GM21717 (cell line): Measurements from ENCODE around the gene LGALS16.
"Not testable (repeated sequence)": the region's sequence is repeated elsewhere in the genome, so short reads cannot be mapped to it uniquely, and the experiment has no call there.

Source experiments
- ATAC-seq: cut with Tn5 transposase; IDR thresholded peaks from one replicate; pipeline ENCODE4 v1.9.1; 2021; ENCODE audit warnings: mild to moderate bottlenecking, moderate library complexity; ENCODE audit not compliant: unreplicated experiment

The LGALS16 gene

GRCh38 chr19:39677961-39678889, 22.5 kb downstream of the LGALS16 start:
- no peak for ATAC-seq

- peak; percentile 52 for ATAC-seq
These were observed 23.5 kb downstream of the LGALS16 start for GRCh38 chr19:39679056-39679790.

DNA sequence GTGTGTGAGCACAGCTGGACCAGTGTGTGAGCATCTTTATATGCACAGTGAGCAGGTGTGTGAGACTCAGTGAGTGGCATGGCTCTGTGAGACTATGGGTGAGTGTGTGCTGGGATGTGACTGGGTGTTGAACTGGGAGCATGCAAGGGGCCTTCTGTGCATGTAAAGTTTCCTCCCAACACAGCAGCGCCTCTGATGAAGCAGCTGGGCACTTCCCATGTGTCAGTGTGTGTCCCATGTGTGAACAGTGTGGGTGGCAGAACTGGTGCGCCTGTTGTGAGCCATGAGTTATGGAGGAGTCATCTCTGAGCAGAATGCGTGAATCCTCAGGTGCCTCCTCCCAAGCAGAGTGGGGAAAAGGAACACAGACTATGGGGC, 24.1 kb downstream of the LGALS16 start:
- ATAC-seq, result peak; percentile 13

DNA sequence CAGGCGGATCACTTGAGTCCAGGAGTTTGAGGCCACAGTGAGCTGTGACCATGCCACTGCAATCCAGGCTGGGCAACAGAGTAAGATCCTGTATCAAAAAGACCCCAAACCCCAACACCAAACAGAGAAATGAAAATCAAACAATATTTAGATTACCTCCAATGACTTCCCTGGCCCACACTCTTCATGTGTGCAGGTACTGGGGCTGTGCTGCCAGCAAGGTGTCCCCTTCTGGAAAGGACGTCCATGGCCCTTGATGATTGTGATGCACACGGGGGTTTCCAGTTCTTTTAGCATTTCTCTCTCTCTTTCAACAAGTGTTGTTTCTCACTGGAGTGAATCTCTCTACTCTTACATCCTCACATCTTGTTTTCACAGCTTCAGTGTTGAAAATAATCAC, 24.9 kb downstream of the LGALS16 start:
- ATAC-seq, result no peak

DNA sequence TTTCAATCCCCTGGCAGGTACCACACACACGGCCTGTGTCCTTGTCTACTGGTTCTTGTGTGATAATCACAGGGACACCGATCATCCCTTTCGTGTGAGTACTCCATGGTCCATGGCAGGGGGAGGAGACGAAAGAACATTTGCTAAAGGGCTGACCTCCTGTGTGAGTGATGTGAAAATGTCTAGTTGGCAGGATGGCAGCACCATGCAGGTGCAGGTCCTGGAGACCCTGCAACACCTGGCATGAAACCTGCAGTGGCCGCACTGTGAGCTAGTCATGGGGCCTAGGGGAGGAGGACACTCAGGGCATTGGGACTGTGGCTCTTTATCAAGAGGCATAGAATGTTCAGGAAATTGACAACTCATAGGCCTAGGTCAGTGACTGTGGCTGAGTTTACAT, 25.7 kb downstream of the LGALS16 start:
- no peak for ATAC-seq

DNA sequence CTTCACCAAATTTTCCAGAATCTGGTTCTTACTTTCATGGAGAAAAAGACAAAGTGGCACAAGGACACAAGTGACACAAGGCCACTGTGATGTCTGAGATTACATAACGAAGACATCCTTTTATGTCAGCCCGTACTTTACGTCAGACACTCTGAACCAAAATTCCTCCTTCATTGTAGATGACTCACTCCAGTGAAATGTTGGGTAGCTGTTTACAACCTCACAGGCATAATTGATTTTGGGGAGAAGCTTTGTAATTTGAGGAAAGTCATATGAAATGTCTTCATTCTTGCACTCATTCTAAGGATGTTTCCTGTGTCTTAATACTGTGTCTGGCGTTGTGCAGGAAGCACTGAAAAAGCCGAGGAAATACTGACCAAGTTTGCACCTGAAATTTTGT, 28.6 kb downstream of the LGALS16 start:
- no peak for ATAC-seq

DNA sequence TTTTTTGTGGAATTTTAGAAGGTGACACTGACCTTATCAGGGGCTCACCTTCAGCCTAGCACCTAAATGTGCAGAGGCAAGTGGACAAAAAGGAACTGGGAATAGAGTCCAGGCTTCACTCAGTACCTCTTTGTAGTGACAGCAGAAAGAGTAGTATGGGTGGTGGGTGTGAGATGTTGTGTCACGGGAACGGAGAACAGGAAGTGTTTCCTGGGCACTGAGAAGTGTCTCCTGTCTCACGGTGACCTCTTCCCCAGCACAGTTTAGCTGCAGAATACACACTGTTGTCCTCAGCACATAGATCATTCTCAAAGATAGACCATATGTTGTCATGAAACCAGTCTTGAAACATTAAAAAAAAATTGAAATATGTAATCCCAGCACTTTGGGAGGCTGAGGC, 31.0 kb downstream of the LGALS16 start:
- no peak for ATAC-seq

DNA sequence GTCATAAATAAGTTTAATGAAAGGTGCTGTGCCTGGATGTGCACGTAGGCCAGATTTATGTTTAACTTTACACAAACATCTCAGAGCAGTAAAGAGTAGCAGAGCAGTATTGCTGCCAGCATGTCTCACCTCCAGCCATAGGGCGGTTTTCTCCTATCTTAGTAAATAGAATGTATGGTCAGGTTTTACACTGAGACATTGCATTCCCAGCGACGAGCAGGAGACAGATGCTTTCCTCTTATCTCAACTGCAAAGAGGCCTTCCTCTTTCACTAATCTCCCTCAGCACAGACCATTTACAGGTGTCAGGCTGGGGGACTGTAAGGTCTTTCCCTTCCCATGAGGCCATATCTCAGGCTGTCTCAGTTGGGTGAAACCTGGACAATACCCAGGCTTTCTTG, 32.9 kb downstream of the LGALS16 start:
- ATAC-seq, result not testable (repeated sequence)

DNA sequence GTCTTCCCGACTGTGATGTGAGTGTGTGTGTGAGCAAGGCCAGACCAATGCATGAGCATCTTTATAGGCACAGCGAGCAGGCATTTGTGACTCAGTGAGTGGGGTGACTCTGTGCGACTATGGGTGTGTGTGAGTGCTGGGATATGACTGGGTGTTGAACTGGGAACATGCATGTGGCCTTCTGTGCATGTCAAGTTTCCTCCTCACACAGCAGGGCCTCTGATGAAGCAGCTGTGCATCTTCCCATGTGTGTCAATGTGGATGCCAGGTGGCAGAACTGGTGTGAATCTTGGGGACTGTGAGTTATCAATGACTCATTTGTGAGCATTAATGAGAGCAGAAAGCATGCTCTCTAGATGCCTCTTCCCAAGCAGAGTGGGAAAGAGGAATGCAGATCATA, 36.5 kb downstream of the LGALS16 start:
- no peak for ATAC-seq

DNA sequence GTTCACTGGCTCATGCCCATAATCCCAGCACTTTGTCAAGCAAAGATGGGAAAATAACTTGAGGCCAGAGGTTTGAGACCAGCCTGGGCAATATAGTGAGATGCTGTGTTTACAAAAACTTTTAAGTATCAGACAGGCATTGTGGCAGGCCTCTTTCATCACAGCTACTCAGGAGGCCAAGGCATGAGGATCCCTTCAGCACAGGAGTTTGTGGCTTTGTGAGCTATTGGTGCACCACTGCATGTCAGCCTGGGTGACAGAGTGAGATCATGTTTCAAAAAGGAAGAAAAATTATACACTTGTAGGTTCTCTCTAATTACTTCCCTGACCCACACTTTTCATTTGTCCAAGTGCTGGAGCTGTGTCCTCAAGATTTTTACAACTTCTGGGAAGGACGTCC, 37.1 kb downstream of the LGALS16 start:
- ATAC-seq, result no peak

GRCh38 chr19:39695759-39696158, 40.0 kb downstream of the LGALS16 start:
- ATAC-seq, result no peak

GRCh38 chr19:39696387-39696786, 40.7 kb downstream of the LGALS16 start:
- ATAC-seq, result no peak

GRCh38 chr19:39698535-39698934, 42.8 kb downstream of the LGALS16 start:
- ATAC-seq, result no peak

- ATAC-seq, result no peak
These were observed 45.6 kb downstream of the LGALS16 start for GRCh38 chr19:39701291-39701690.

DNA sequence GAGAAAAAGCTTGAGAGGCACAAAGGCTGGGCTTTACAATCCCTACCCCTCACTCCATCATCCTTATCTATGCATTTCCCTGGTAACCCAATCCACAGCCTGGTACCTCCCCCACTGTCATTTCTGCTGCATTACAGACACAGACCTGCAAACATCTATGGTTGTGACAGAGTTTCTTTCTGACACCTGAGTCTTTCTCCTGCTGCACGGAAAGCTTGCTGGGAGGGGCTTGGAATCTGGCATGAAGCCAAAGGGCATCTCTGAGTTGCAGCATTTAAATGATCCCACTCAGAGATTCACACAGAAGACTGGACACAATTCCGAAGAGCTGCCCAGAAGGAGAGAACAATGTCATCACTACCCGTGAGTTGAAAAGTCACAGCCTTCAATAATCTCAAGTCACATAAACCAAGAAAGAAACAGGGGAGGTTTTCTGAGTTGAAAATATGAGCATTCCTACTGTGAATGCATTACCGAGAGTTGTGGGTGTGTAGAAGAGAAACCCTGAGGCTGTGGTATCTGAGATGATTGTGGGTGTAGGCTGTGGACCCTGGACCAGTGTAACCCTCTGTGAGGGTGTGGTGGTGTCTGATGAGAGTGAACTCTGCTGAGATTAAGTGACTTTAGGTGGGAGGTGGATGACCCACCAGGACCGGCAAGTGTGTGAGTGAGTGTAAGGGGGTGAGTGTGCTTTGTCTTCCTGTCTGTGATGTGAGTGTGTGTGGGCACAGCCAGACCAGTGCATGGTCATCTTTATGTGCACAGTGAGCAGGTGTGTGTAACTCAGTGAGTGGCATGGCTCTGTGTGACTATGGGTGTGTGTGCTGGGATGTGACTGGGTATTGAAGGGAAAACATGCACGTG, 48.7 kb downstream of the LGALS16 start, which contains the start of gene LGALS14:
Gene LGALS14, plus strand, starts transcription at position 301 of the 864 bp plus-strand sequence. Its CDS starts 48 bp downstream, at position 349.
- ATAC-seq, result no peak

DNA sequence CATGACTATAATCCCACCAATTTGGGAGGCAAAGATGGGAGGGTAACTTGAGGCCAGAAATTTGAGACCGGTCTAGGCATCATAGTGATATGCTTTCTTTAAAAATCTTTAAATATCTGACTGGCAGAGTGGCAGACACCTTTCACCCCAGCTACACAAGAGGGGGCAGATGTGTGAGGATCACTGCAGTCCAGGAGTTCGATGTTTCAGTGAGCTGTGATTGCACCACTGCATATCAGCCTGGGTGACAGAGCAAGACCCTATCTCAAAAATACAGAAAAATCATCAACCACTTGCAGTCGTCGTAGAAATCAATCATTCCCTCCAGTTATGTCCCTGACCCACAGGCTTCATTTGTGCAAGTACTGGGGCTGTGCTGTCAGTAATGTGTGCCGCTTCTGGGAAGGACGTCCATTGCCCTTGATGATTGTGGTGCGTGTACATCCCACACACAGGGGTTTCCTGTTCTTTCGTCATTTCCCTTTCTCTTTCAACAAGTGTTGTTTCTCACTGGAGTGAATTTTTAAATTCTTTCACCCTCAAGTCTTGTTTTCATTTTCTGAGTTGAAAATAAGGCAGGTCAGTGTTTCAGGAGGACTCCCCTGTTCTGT, 50.0 kb downstream of the LGALS16 start:
- no peak for ATAC-seq

DNA sequence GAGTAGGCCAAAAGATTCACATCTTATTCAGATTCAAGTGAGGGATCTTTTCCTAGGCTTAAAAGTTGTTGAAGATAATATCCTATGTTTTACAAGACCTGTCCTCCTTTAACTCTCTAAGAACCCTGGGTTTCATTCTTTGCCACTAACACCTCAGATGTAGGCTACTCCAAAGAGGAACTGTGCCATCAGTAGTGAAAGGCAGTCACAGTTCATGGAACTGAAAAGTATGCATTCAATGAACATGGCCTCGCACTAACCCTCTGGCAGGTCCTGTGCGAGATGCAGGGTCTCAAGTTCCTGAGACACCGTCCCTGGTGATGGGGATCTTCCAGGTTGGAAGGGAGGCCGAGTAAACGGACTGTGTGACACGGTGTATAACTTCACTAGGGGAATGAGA, 52.9 kb downstream of the LGALS16 start:
- no peak for ATAC-seq

DNA sequence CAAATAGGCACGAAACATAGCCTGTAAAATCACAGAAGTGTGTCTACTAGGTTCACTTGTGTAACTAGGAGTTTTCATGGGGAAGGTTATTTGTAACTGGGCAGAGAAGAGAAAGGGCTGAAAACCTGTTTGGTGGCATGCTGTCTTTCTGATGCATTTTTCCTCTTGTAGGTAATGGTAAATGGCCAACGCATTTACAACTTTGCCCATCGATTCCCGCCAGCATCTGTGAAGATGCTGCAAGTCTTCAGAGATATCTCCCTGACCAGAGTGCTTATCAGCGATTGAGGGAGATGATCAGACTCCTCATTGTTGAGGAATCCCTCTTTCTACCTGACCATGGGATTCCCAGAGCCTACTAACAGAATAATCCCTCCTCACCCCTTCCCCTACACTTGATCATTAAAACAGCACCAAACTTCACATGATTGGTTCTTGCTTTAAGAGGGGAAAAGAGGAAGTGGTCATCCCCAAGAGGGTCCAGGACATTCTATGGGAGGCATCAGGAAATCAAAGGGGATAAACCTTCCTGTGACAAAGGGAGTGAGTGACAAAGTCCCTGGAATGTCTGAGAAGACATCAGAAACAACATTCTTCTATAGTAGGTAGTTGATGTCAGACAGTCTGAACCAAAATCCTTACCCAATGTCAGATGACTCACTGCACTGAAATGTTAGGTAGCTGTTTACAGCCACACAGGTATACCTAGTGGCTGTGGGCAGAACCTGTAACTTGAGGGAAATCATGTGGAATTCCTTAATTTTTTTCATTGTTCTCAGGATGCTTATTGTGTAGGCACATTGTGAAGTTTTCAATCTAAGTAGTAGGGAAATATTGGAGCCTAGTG, 53.5 kb downstream of the LGALS16 start:
- ATAC-seq, result no peak
